ENCODE data around the gene JAG2.

The JAG2 gene

GRCh38 chr14:105162669-105162979 is 6.0 kb downstream of the JAG2 start:
- DNase-seq: no peak

- DNase-seq: no peak
Measured at GRCh38 chr14:105161964-105162668, 6.5 kb downstream of the JAG2 start.

- DNase-seq: no peak
Measured at GRCh38 chr14:105161309-105161708, 7.3 kb downstream of the JAG2 start.

- DNase-seq: no peak
Measured at GRCh38 chr14:105160776-105161175, 7.8 kb downstream of the JAG2 start.

GRCh38 chr14:105159344-105159743 is 9.2 kb downstream of the JAG2 start:
- DNase-seq: no peak

GRCh38 chr14:105158794-105159193 is 9.8 kb downstream of the JAG2 start:
- no peak for DNase-seq

- no peak for DNase-seq
Measured at GRCh38 chr14:105157872-105158271, 10.7 kb downstream of the JAG2 start.

- DNase-seq: no peak
Measured at GRCh38 chr14:105156414-105157375, 11.9 kb downstream of the JAG2 start.

GRCh38 chr14:105155681-105156413 is 12.7 kb downstream of the JAG2 start:
- DNase-seq: no peak

- DNase-seq: no peak
Measured at GRCh38 chr14:105155071-105155651, 13.4 kb downstream of the JAG2 start.

GRCh38 chr14:105154476-105154871 is 14.1 kb downstream of the JAG2 start:
- no peak for DNase-seq

GRCh38 chr14:105153739-105154475 is 14.7 kb downstream of the JAG2 start:
- DNase-seq: no peak

- DNase-seq: no peak
Measured at GRCh38 chr14:105153331-105153731, 15.2 kb downstream of the JAG2 start.

GRCh38 chr14:105152794-105153241 is 15.8 kb downstream of the JAG2 start:
- no peak for DNase-seq

- DNase-seq: no peak
Measured at GRCh38 chr14:105151838-105152793, 16.5 kb downstream of the JAG2 start.

- DNase-seq: no peak
Measured at GRCh38 chr14:105151084-105151837, 17.3 kb downstream of the JAG2 start.

- DNase-seq: no peak
Measured at GRCh38 chr14:105150368-105151083, 18.1 kb downstream of the JAG2 start.

- DNase-seq: no peak
Measured at GRCh38 chr14:105150026-105150367, 18.6 kb downstream of the JAG2 start.

- no peak for DNase-seq
Measured at GRCh38 chr14:105149146-105149781, 19.3 kb downstream of the JAG2 start.

Data from CD4-positive, alpha-beta T cell treated with Interleukin-21 for 1 hour (primary cell).